ENCODE data around the gene OLFM4.
"Not testable (repeated sequence)": the region's sequence is repeated elsewhere in the genome, so short reads cannot be mapped to it uniquely, and the experiment has no call there.

OLFM4 gene

DNA sequence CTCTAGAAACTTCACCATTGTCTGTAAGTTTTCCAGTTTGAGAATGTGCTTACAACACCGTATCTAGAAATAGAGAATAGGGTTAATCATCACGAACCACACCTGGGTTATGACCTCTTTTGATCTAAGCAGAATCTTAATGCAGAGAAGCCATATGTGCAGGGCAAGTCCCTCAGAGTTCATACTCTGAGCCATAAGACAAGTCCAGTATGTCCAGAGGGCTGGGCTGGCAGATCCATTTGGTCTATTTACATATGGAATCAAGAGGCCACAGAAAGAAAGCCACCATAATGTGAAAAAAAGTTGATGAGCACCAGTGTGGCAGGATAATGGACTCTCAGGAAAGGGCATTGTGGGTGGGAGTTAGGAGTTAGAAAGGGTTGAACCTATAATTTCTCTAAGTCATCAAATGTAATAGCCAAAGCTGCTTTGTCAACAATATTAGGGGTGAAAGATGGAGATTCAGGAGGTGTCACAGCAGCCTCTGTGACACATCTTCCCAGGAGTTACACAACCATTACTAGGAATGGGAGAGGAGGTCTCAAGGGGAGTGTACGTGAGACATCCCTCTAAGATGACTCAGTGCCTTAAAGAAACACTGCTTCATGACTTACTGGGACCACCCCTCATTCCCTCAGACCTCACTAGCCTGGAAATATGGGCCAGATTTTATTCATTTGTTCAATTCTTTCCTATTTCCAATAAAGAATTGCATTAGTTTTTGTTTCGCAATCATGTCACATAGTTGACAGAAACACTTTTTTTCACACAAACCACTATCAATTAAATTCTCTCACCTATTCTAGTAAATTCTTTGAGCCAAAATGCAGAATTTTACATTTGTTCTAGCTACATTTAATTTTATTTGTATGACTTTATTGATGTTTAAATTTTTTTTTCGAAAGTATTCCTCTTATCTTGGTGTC, 30.4 kb upstream of the OLFM4 start:
- H3K9me3 ChIP-seq (ENCODE audit: control insufficient read depth, low read length): no peaks in the 10 kb centered on the region
- no peak overlapping the region for H3K27ac ChIP-seq (ENCODE audit: low read depth, low read length, severe bottlenecking)
- WGBS, 2 experiments (ENCODE audit: insufficient coverage in 2 of 2): 88 to 89% methylated on average over 3 to 4 of the region's 5 CpGs
- peaks cover 8% of the 10 kb centered on the region for H3K4me1 ChIP-seq (ENCODE audit: control insufficient read depth, insufficient read depth, low read length, poor library complexity, severe bottlenecking)
- H3K36me3 ChIP-seq (ENCODE audit: control insufficient read depth, insufficient read depth, low read length): no peaks in the 10 kb centered on the region
- no peak overlapping the region for H3K4me3 ChIP-seq (ENCODE audit: extremely low read depth, insufficient read depth, low read length, poor library complexity, severe bottlenecking)

DNA sequence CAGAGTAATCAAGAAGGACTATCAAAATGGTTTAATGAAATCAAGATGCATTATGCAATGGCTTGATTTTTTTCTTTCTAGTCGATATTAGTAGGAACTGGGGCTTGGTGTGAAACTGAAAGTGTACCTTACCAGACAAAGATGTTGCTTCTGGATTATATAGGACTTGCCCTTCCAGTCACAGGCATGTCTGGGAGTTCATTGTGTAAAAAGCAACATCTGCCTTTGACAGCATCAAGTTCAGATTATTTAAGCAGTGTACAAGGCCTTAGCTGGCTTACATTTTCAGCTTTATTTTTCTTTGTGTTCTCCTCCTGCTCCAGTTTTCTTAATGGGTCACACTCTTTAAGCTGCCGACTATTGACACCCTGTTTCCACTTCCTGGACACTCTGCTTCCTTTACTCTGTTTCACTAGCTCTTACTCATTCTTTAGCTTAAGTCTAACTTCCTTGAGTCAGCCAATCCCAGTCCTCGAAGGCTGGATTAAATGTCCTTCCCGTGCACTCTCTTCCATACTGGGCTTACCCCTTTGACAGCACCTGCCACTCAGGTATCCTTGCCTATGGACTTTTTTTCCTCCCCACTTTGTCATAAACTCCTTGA, 29.4 kb upstream of the OLFM4 start:
- H3K9me3 ChIP-seq (ENCODE audit: control insufficient read depth, low read length): no peaks in the 10 kb centered on the region
- no peak overlapping the region for H3K27ac ChIP-seq (ENCODE audit: low read depth, low read length, severe bottlenecking)
- no peaks in the 10 kb centered on the region for H3K36me3 ChIP-seq (ENCODE audit: control insufficient read depth, insufficient read depth, low read length)
- H3K4me1 ChIP-seq (ENCODE audit: control insufficient read depth, insufficient read depth, low read length, poor library complexity, severe bottlenecking): peaks cover 8% of the 10 kb centered on the region
- WGBS, 2 experiments (ENCODE audit: insufficient coverage in 2 of 2): 82 to 97% methylated on average over 3 to 4 of the region's 4 CpGs
- H3K4me3 ChIP-seq (ENCODE audit: extremely low read depth, insufficient read depth, low read length, poor library complexity, severe bottlenecking): no peak overlapping the region

DNA sequence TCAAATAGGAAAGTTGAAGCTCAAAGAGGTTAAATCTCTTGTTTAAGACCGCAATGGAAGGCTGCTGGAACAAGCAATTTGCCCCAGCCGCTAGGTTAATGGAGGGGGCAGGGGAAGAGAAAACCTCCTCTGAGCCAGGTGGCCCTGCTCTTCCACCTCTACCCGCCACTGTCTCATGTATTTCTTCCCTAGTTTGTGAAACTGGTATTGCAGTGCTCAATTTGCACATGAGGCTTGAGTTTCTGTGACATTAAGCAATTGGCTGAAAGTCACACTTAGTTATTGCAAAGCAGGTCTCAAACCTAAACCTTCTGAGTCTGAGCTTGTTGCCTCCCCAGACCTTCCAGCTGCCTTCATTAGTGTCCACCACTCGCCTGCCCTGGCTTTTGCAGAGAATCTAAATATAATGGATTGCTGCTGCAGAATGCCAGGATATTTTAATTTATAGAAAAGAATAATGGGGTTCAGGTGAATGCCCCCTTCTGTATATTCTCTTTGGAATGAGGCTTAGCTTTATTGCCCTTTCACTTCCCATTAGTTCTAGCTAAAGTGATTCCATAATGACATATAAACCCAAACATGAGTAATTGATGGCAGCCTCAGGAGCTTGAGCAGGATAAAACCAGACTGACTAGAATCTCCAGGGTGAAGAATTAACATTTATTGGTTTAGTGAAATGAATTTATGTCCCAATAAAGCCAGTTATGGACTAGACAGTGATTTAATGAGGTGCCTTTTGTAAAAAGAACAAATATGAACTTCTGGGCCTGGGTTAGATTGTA, 27.0 kb upstream of the OLFM4 start:
- H3K27ac ChIP-seq (ENCODE audit: low read depth, low read length, severe bottlenecking): no peak overlapping the region
- H3K9me3 ChIP-seq (ENCODE audit: control insufficient read depth, low read length): no peaks in the 10 kb centered on the region
- H3K36me3 ChIP-seq (ENCODE audit: control insufficient read depth, insufficient read depth, low read length): no peaks in the 10 kb centered on the region
- 100% methylated on average over 1 to 3 of the region's 4 CpGs for WGBS, 2 experiments (ENCODE audit: insufficient coverage in 2 of 2)
- H3K4me3 ChIP-seq (ENCODE audit: extremely low read depth, insufficient read depth, low read length, poor library complexity, severe bottlenecking): no peak overlapping the region
- H3K4me1 ChIP-seq (ENCODE audit: control insufficient read depth, insufficient read depth, low read length, poor library complexity, severe bottlenecking): no peaks in the 10 kb centered on the region

DNA sequence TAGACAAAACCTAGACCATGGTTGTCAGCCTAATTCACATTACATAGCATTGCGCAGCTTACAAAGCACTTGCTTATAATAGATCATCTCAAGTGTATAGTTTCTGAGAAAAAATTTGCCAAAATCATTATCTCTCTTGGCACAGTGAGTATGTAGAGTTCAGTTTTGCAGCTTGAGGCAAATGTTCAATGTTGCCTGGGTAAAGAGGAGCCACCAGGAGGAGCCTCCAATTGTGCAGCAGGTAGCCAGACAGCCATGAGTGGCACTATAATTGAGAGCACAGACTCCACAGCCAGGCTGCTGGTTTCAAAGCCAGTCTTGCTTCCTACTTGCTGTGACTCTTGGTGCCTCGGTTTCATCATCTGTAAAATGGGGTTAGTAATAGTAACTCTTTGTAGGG, 24.0 kb upstream of the OLFM4 start:
- Histone ChIP-seq H3K9me3 (ENCODE audit: control insufficient read depth, low read length) (no peaks in the 10 kb centered on the region), H3K4me1 (ENCODE audit: control insufficient read depth, insufficient read depth, low read length, poor library complexity, severe bottlenecking) (no peaks in the 10 kb centered on the region), H3K36me3 (ENCODE audit: control insufficient read depth, insufficient read depth, low read length) (no peaks in the 10 kb centered on the region), H3K4me3 (ENCODE audit: extremely low read depth, insufficient read depth, low read length, poor library complexity, severe bottlenecking) (no peak overlapping the region), H3K27ac (ENCODE audit: low read depth, low read length, severe bottlenecking) (no peak overlapping the region)
- WGBS, 2 experiments (ENCODE audit: insufficient coverage in 2 of 2): no CpG with 5 or more reads among the region's 2 CpGs

DNA sequence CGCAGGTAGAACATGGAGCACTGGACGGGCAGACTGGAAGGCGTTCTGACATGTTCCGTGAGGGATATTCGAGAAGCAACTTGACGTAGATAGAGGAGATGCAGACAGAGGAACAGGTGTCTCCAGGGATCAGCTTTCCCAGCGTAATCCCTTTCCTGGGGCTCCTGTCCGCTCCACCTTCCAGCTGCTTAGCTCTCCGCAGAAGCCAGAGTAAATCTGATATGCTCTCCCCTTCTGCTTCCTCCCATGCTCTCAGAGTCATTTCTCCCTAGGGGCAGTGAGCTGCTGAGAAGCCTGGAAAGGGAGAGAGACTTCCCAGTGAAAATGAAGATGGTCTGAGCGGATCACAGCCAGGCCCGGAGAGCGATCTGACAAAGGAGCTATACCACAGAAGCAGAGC, 23.0 kb upstream of the OLFM4 start:
- H3K27ac ChIP-seq (ENCODE audit: low read depth, low read length, severe bottlenecking): no peak overlapping the region
- H3K9me3 ChIP-seq (ENCODE audit: control insufficient read depth, low read length): no peaks in the 10 kb centered on the region
- no peaks in the 10 kb centered on the region for H3K36me3 ChIP-seq (ENCODE audit: control insufficient read depth, insufficient read depth, low read length)
- no peak overlapping the region for H3K4me3 ChIP-seq (ENCODE audit: extremely low read depth, insufficient read depth, low read length, poor library complexity, severe bottlenecking)
- H3K4me1 ChIP-seq (ENCODE audit: control insufficient read depth, insufficient read depth, low read length, poor library complexity, severe bottlenecking): no peaks in the 10 kb centered on the region
- WGBS, 2 experiments (ENCODE audit: insufficient coverage in 2 of 2): 89 to 95% methylated on average over 6 to 10 of the region's 12 CpGs

DNA sequence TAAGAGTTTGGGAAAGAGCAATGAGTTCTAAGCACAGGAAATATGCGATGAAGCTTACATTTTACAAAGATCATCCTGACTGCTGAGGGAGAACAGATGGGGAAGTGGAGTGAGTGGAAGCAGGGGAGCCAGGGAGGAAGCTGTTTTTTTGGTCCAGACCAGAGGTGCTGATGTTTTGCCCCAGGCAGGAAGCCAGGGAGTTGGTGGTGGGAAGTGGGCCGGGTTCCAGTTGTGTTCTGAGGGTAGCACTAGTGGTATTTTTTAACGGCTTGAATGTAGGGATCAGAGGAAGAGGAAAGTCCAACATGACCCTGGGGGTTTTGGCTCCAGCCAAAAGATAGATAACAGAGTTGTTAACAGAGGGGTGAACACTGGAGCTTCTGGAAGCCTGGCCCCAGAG, 20.7 kb upstream of the OLFM4 start:
- H3K4me1 ChIP-seq (ENCODE audit: control insufficient read depth, insufficient read depth, low read length, poor library complexity, severe bottlenecking): no peaks in the 10 kb centered on the region
- no peaks in the 10 kb centered on the region for H3K9me3 ChIP-seq (ENCODE audit: control insufficient read depth, low read length)
- 79 to 84% methylated on average over 2 to 3 of the region's 3 CpGs for WGBS, 2 experiments (ENCODE audit: insufficient coverage in 2 of 2)
- no peaks in the 10 kb centered on the region for H3K36me3 ChIP-seq (ENCODE audit: control insufficient read depth, insufficient read depth, low read length)
- no peak overlapping the region for H3K27ac ChIP-seq (ENCODE audit: low read depth, low read length, severe bottlenecking)
- H3K4me3 ChIP-seq (ENCODE audit: extremely low read depth, insufficient read depth, low read length, poor library complexity, severe bottlenecking): no peak overlapping the region

DNA sequence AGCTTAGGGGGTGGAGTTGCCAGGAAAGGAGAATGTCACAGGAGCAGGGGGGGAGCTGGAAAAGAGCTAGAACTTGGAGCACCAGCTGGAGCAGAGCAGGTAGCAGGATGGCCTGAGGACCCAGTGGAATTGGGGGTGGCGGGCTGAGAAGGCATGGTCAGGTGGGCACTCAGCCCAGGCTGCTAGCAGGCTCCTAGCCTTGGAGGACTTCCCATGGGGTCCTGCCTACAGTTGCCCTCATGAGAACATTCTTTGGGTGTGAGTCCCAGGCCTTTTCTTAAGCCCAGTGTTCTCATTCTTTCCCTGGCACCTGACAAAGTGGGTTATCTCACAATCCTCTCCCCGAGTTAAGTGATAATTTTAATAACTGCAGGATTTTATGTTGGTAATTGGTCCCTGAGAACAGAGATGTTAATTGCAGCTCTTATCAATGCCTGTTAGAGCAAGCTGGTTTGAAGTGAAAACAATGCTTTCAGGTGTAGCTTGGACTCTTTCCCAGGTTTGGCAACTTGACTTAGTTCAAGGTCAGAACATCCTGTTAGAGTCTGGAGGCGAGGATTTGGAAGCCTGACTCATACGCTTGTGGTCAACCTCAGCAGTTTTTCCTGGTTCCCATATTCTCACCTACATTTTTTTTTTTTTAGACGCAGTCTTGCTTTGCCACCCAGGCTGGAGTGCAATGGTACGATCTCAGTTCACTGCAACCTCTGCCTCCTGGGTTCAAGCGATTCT, 18.1 kb upstream of the OLFM4 start:
- H3K9me3 ChIP-seq (ENCODE audit: control insufficient read depth, low read length): no peaks in the 10 kb centered on the region
- no peak overlapping the region for H3K4me3 ChIP-seq (ENCODE audit: extremely low read depth, insufficient read depth, low read length, poor library complexity, severe bottlenecking)
- WGBS, 2 experiments (ENCODE audit: insufficient coverage in 2 of 2): 93 to 94% methylated on average over 2 to 6 of the region's 7 CpGs
- H3K36me3 ChIP-seq (ENCODE audit: control insufficient read depth, insufficient read depth, low read length): no peaks in the 10 kb centered on the region
- H3K27ac ChIP-seq (ENCODE audit: low read depth, low read length, severe bottlenecking): no peak overlapping the region
- H3K4me1 ChIP-seq (ENCODE audit: control insufficient read depth, insufficient read depth, low read length, poor library complexity, severe bottlenecking): no peaks in the 10 kb centered on the region

DNA sequence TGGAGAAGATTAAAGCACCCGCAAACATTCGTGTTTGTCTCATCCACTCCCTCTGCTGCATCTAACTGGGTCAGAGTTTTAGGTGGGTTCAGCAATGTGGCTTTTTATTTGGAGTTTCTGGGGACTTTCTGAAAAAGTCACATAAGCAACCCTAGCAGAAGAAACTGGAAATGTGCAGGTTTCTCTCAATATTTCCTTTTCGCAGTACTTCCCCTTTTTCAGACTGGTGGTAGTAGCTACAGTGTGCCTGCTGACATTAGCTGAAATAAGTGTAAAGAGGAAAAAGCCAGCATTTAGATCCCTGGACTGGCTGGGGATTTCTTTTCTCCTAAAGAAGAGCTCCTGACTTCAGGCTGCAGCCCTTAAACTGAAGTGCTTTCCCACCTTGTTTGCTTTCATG, 15.9 kb upstream of the OLFM4 start:
- Histone ChIP-seq H3K27ac (ENCODE audit: low read depth, low read length, severe bottlenecking) (no peak overlapping the region), H3K4me3 (ENCODE audit: extremely low read depth, insufficient read depth, low read length, poor library complexity, severe bottlenecking) (no peak overlapping the region), H3K4me1 (ENCODE audit: control insufficient read depth, insufficient read depth, low read length, poor library complexity, severe bottlenecking) (no peaks in the 10 kb centered on the region), H3K9me3 (ENCODE audit: control insufficient read depth, low read length) (no peaks in the 10 kb centered on the region), H3K36me3 (ENCODE audit: control insufficient read depth, insufficient read depth, low read length) (no peaks in the 10 kb centered on the region)
- WGBS, 2 experiments (ENCODE audit: insufficient coverage in 2 of 2): 80 to 100% methylated on average over 1 to 2 of the region's 3 CpGs

DNA sequence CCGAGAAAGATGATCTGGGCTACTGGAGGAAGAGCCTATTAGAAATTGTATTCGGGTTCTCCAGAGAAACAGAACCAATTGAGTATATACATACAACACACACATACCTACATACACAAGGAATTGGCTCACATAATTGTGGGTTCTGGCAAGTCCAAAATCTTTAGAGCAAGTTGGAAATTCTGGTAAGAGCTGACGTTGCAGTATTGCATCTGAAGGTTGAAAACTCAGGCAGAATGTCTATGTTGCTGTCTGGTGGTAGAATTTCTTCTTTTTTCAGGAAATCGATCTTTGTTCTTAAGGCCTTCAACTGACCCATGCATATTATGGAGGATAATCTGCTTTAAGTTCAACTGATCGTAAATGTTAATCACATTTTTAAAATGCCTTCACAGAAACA, 15.5 kb upstream of the OLFM4 start:
- WGBS, 2 experiments (ENCODE audit: insufficient coverage in 2 of 2): 86 to 90% methylated on average over 1 to 3 of the region's 5 CpGs
- Histone ChIP-seq H3K27ac (ENCODE audit: low read depth, low read length, severe bottlenecking) (no peak overlapping the region), H3K36me3 (ENCODE audit: control insufficient read depth, insufficient read depth, low read length) (no peaks in the 10 kb centered on the region), H3K4me1 (ENCODE audit: control insufficient read depth, insufficient read depth, low read length, poor library complexity, severe bottlenecking) (no peaks in the 10 kb centered on the region), H3K4me3 (ENCODE audit: extremely low read depth, insufficient read depth, low read length, poor library complexity, severe bottlenecking) (no peak overlapping the region), H3K9me3 (ENCODE audit: control insufficient read depth, low read length) (no peaks in the 10 kb centered on the region)

DNA sequence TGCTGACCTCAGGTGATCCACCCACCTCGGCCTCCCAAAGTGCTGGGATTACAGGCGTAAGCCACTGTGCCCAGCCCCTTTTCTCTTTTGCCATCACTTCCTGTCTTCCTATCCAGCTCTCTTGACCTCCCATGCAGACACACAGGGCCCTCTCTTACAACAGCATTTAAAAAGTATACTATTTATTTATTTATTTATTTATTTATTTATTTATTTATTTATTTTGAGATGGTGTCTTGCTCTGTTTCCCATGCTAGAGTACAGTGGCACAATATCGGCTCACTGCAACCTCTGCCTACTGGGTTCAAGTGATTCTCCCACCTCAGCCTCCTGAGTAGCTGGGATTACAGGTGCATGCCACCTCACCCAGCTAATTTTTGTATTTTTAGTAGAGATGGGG, 14.6 kb upstream of the OLFM4 start:
- WGBS, 2 experiments (ENCODE audit: insufficient coverage in 2 of 2): 83% methylated on average over 1 of the region's 3 CpGs; no CpG with 5 or more reads in 1 of the 2 experiments
- H3K27ac ChIP-seq (ENCODE audit: low read depth, low read length, severe bottlenecking); H3K9me3 ChIP-seq (ENCODE audit: control insufficient read depth, low read length); H3K4me3 ChIP-seq (ENCODE audit: extremely low read depth, insufficient read depth, low read length, poor library complexity, severe bottlenecking); H3K4me1 ChIP-seq (ENCODE audit: control insufficient read depth, insufficient read depth, low read length, poor library complexity, severe bottlenecking); H3K36me3 ChIP-seq (ENCODE audit: control insufficient read depth, insufficient read depth, low read length): not testable (repeated sequence)

Measured in mesodermal cell (in vitro differentiated cells).